GM10266 (cell line): ENCODE measurements around the gene ETV4.

Experiments used
- DNase-seq: peaks from one replicate; pipeline ENCODE4 v3.0.0; 2012; ENCODE audit errors: extremely low spot score
- TF ChIP-seq, protein P1 (sequence below): IDR thresholded peaks from 2 replicates; pipeline ENCODE4 v1.5.1; 2012; ENCODE audit warnings: mild to moderate bottlenecking, low read depth; ENCODE audit not compliant: control insufficient read depth, insufficient read depth; ENCODE audit errors: missing control alignments

ETV4 gene

GRCh38 chr17:43531082-43531378 lies 15.1 kb downstream of the ETV4 start:
- TF ChIP-seq, protein P1, sequence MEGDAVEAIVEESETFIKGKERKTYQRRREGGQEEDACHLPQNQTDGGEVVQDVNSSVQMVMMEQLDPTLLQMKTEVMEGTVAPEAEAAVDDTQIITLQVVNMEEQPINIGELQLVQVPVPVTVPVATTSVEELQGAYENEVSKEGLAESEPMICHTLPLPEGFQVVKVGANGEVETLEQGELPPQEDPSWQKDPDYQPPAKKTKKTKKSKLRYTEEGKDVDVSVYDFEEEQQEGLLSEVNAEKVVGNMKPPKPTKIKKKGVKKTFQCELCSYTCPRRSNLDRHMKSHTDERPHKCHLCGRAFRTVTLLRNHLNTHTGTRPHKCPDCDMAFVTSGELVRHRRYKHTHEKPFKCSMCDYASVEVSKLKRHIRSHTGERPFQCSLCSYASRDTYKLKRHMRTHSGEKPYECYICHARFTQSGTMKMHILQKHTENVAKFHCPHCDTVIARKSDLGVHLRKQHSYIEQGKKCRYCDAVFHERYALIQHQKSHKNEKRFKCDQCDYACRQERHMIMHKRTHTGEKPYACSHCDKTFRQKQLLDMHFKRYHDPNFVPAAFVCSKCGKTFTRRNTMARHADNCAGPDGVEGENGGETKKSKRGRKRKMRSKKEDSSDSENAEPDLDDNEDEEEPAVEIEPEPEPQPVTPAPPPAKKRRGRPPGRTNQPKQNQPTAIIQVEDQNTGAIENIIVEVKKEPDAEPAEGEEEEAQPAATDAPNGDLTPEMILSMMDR: no peak
- no peak for DNase-seq

GRCh38 chr17:43530288-43531081 lies 15.7 kb downstream of the ETV4 start:
- TF ChIP-seq, protein P1: no peak
- DNase-seq: no peak

- no peak for DNase-seq
- TF ChIP-seq, protein P1: no peak
Observed at GRCh38 chr17:43529947-43530287, 16.2 kb downstream of the ETV4 start.

DNA sequence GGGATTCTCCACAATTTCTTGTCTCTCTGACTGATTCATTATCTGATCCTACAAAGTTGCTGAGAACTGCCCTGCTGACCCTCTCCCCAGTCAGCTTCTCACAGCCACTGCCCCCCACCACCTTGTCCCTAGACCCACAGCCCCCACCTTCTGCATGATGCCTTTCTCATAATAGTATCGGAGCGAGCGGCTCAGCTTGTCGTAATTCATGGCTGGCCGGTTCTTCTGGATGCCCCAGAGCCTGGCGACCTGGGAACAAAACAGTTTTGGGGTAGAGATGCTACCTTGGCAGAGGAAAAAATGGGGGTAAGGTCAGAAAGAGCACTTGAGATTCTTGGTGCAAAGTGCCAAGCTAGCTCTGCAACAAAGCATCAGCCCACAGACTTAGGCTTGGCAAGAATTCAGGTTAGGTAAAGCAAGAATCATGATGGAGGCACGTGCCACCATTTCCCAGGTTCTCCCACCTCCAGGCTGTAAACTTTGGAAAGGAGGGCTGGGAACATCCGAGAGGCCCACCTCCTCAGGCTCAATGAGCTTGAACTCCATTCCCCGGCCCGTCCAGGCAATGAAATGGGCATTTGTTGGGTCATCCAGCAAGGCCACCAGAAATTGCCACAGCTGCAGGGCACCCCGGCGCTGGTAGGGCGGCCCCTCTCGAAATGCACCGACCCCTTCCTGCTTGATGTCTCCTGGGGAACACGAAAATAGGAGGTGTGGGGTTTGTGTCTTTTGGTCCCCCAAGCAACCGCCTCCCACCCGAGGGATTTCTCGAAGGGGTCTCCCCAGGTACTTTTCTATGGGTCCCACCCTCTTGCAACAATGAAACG lies 16.9 kb downstream of the ETV4 start:
- TF ChIP-seq, protein P1: no peak
- no peak for DNase-seq

- DNase-seq: no peak
- TF ChIP-seq, protein P1: no peak
Observed at GRCh38 chr17:43528319-43528987, 17.7 kb downstream of the ETV4 start.

- no peak for DNase-seq
- TF ChIP-seq, protein P1: no peak
Observed at GRCh38 chr17:43526886-43527648, 19.1 kb downstream of the ETV4 start.
